Activated naive CD4-positive, alpha-beta T cell treated with anti-CD3 and anti-CD28 coated beads for 36 hours (primary cell): Measurements from ENCODE around the gene MAP2. TPM values are rescaled to one million over a fixed set of nuclear protein-coding genes. Genes with fewer than 3 reads are reported as not detected.

Source experiments
- CTCF ChIA-PET: fragments of 350-600 bp; sonication (Branson Sonifier 250); formaldehyde crosslinking; loops from one replicate; lab custom pipeline; 2021; ENCODE audit warnings: antibody characterized with exemption; lab: Charles Lee
- DNase-seq: peaks from one replicate; pipeline ENCODE4 v3.0.0-alpha.2; 2020
- H3K27ac Mint-ChIP-seq: one replicate; pipeline ENCODE4 v1.8.0; 2021; ENCODE audit warnings: mild to moderate bottlenecking, mixed read lengths
- H3K27me3 Mint-ChIP-seq: one replicate; pipeline ENCODE4 v1.8.0; 2021; ENCODE audit warnings: low read depth, mixed read lengths
- H3K36me3 Mint-ChIP-seq: one replicate; pipeline ENCODE4 v1.8.0; 2021; ENCODE audit warnings: low read depth, mixed read lengths
- H3K4me1 Mint-ChIP-seq: one replicate; pipeline ENCODE4 v1.8.0; 2021; ENCODE audit warnings: low read depth, mixed read lengths
- H3K4me3 Mint-ChIP-seq: one replicate; pipeline ENCODE4 v1.8.0; 2021; ENCODE audit warnings: mild to moderate bottlenecking, moderate library complexity, mixed read lengths
- H3K9me3 Mint-ChIP-seq: one replicate; pipeline ENCODE4 v1.8.0; 2021; ENCODE audit warnings: mixed read lengths
- intact Hi-C: fragments of 100-400 bp; cut with micrococcal nuclease; formaldehyde crosslinking; loops from one replicate; pipeline ENCODE4 v1.15.1; 2023
- total RNA-seq, 2 experiments: library from RNA; stranded (reverse); gene quantifications; one replicate each; pipeline ENCODE4 v1.2.3, GENCODE V29; 2021

The MAP2 gene
- total RNA-seq, 2 experiments from 2014 or later = 0.20 to 0.67 TPM

- H3K4me3 Mint-ChIP-seq = no peak overlapping the region
- CTCF ChIA-PET = interaction anchor here (0.7 kb wide), 1 partner anchor 8 kb away, joined by 3 read pairs; no protein-coding TSS in a partner anchor
- intact Hi-C loops = no loop called here
Measured at GRCh38 chr2:209564816-209565215, 141.0 kb downstream of the MAP2 start.

GRCh38 chr2:209565896-209566582, 142.2 kb downstream of the MAP2 start:
- CTCF ChIA-PET = interaction anchor here (0.6 kb wide), 1 partner anchor 232 kb away, joined by 4 read pairs; no protein-coding TSS in a partner anchor

More at GRCh38 chr2:209564816-209565215, 141.0 kb downstream of the MAP2 start:
- Mint-ChIP-seq H3K4me1 (no peaks in the 10 kb centered on the region), H3K9me3 (no peaks in the 10 kb centered on the region), H3K27ac (no peak overlapping the region), H3K27me3 (peaks cover 2% of the 10 kb centered on the region), H3K36me3 (no peaks in the 10 kb centered on the region)
- DNase-seq = no peak

GRCh38 chr2:209570194-209570593, 146.3 kb downstream of the MAP2 start:
- no peak for DNase-seq
- intact Hi-C loops = loop anchor here (10.0 kb wide), 2 partner anchors 1105 to 1165 kb away; partner anchors contain the start of gene PTH2R
- Mint-ChIP-seq H3K36me3 (no peaks in the 10 kb centered on the region), H3K27ac (no peak overlapping the region), H3K27me3 (peaks cover 6% of the 10 kb centered on the region), H3K4me3 (no peak overlapping the region), H3K4me1 (no peaks in the 10 kb centered on the region), H3K9me3 (no peaks in the 10 kb centered on the region)
- CTCF ChIA-PET = interaction anchor here (0.8 kb wide), 1 partner anchor 9 kb away, joined by 3 read pairs; no protein-coding TSS in a partner anchor

More at GRCh38 chr2:209565896-209566582, 142.2 kb downstream of the MAP2 start:
- H3K9me3 Mint-ChIP-seq = no peaks in the 10 kb centered on the region
- DNase-seq = no peak
- no peak overlapping the region for H3K27ac Mint-ChIP-seq
- no peak overlapping the region for H3K4me3 Mint-ChIP-seq
- H3K27me3 Mint-ChIP-seq = peaks cover 3% of the 10 kb centered on the region
- no peaks in the 10 kb centered on the region for H3K36me3 Mint-ChIP-seq
- no peaks in the 10 kb centered on the region for H3K4me1 Mint-ChIP-seq
- intact Hi-C loops = no loop called here

GRCh38 chr2:209574515-209574914, 150.7 kb downstream of the MAP2 start:
- Mint-ChIP-seq H3K36me3 (no peaks in the 10 kb centered on the region), H3K27ac (no peak overlapping the region), H3K4me3 (no peak overlapping the region), H3K27me3 (peaks cover 4% of the 10 kb centered on the region), H3K4me1 (peaks cover 3% of the 10 kb centered on the region), H3K9me3 (no peaks in the 10 kb centered on the region)
- intact Hi-C loops = loop anchor here (10.0 kb wide), 2 partner anchors 1110 to 1170 kb away; partner anchors contain the start of gene PTH2R
- DNase-seq = no peak
- CTCF ChIA-PET = no interaction called here

- Mint-ChIP-seq H3K4me1 (peaks cover 6% of the 10 kb centered on the region), H3K27me3 (peaks cover 3% of the 10 kb centered on the region), H3K4me3 (no peak overlapping the region), H3K9me3 (no peaks in the 10 kb centered on the region), H3K36me3 (no peaks in the 10 kb centered on the region), H3K27ac (no peak overlapping the region)
- DNase-seq = no peak
- CTCF ChIA-PET = interaction anchor here (1.3 to 3.7 kb wide), 2 partner anchors 26 to 242 kb away, joined by 3 to 31 read pairs; no protein-coding TSS in a partner anchor
- intact Hi-C loops = loop anchor here (1.0 to 10.0 kb wide), 6 partner anchors 152 to 1173 kb away; partner anchors contain the start of gene PTH2R
Measured at GRCh38 chr2:209577376-209578357, 153.8 kb downstream of the MAP2 start.

- Mint-ChIP-seq H3K4me1 (peaks cover 6% of the 10 kb centered on the region), H3K27me3 (peaks cover 3% of the 10 kb centered on the region), H3K4me3 (no peak overlapping the region), H3K27ac (no peak overlapping the region), H3K9me3 (no peaks in the 10 kb centered on the region), H3K36me3 (no peaks in the 10 kb centered on the region)
- intact Hi-C loops = loop anchor here (5.0 to 10.0 kb wide), 4 partner anchors 384 to 1174 kb away; partner anchors contain the start of gene PTH2R
- DNase-seq = no peak
- CTCF ChIA-PET = interaction anchor here (1.2 to 3.7 kb wide), 3 partner anchors 25 to 243 kb away, joined by 3 to 31 read pairs (median 4); no protein-coding TSS in a partner anchor
Measured at GRCh38 chr2:209578394-209579001, 154.7 kb downstream of the MAP2 start.

GRCh38 chr2:209579230-209579749, 155.4 kb downstream of the MAP2 start:
- CTCF ChIA-PET = interaction anchor here (0.6 to 3.7 kb wide), 5 partner anchors 9 to 742 kb away, joined by 3 to 31 read pairs (median 4); no protein-coding TSS in a partner anchor
- intact Hi-C loops = loop anchor here (5.0 to 10.0 kb wide), 4 partner anchors 383 to 1174 kb away; partner anchors contain the start of gene PTH2R

GRCh38 chr2:209581040-209581439, 157.2 kb downstream of the MAP2 start:
- Mint-ChIP-seq H3K4me1 (peaks cover 6% of the 10 kb centered on the region), H3K9me3 (no peaks in the 10 kb centered on the region), H3K36me3 (no peaks in the 10 kb centered on the region), H3K27me3 (no peaks in the 10 kb centered on the region), H3K27ac (no peak overlapping the region), H3K4me3 (no peak overlapping the region)
- CTCF ChIA-PET = no interaction called here
- DNase-seq = no peak
- intact Hi-C loops = loop anchor here (1.0 kb wide), 1 partner anchor 247 kb away; no protein-coding TSS in a partner anchor

More at GRCh38 chr2:209579230-209579749, 155.4 kb downstream of the MAP2 start:
- no peaks in the 10 kb centered on the region for H3K9me3 Mint-ChIP-seq
- no peaks in the 10 kb centered on the region for H3K36me3 Mint-ChIP-seq
- H3K4me3 Mint-ChIP-seq = peak overlapping the region; percentile 13
- DNase-seq = no peak
- peaks cover 6% of the 10 kb centered on the region for H3K4me1 Mint-ChIP-seq
- peaks cover under 1% of the 10 kb centered on the region for H3K27me3 Mint-ChIP-seq
- no peak overlapping the region for H3K27ac Mint-ChIP-seq

- H3K27me3 Mint-ChIP-seq = no peaks in the 10 kb centered on the region
- intact Hi-C loops = no loop called here
- H3K9me3 Mint-ChIP-seq = no peaks in the 10 kb centered on the region
- peaks cover 6% of the 10 kb centered on the region for H3K4me1 Mint-ChIP-seq
- H3K4me3 Mint-ChIP-seq = no peak overlapping the region
- CTCF ChIA-PET = no interaction called here
- DNase-seq = no peak
- H3K36me3 Mint-ChIP-seq = no peaks in the 10 kb centered on the region
- no peak overlapping the region for H3K27ac Mint-ChIP-seq
Measured at GRCh38 chr2:209582281-209582680, 158.4 kb downstream of the MAP2 start.

GRCh38 chr2:209584472-209584871, 160.6 kb downstream of the MAP2 start:
- no peak overlapping the region for H3K4me3 Mint-ChIP-seq
- no peak overlapping the region for H3K27ac Mint-ChIP-seq
- H3K9me3 Mint-ChIP-seq = no peaks in the 10 kb centered on the region
- no peaks in the 10 kb centered on the region for H3K27me3 Mint-ChIP-seq
- H3K4me1 Mint-ChIP-seq = peaks cover 3% of the 10 kb centered on the region
- no peaks in the 10 kb centered on the region for H3K36me3 Mint-ChIP-seq
- intact Hi-C loops = no loop called here
- CTCF ChIA-PET = no interaction called here
- no peak for DNase-seq

GRCh38 chr2:209584915-209585314, 161.1 kb downstream of the MAP2 start:
- Mint-ChIP-seq H3K27me3 (no peaks in the 10 kb centered on the region), H3K9me3 (no peaks in the 10 kb centered on the region), H3K4me3 (no peak overlapping the region), H3K36me3 (no peaks in the 10 kb centered on the region), H3K27ac (no peak overlapping the region), H3K4me1 (no peaks in the 10 kb centered on the region)
- intact Hi-C loops = no loop called here
- DNase-seq = no peak
- CTCF ChIA-PET = no interaction called here
